Measurements from ENCODE around the gene EMC7. TPM values are rescaled to one million over a fixed set of nuclear protein-coding genes. Genes with fewer than 3 reads are reported as not detected.
"Not testable (repeated sequence)": the region's sequence is repeated elsewhere in the genome, so short reads cannot be mapped to it uniquely, and the experiment has no call there.

EMC7 gene
- 62.9 TPM for total RNA-seq

DNA sequence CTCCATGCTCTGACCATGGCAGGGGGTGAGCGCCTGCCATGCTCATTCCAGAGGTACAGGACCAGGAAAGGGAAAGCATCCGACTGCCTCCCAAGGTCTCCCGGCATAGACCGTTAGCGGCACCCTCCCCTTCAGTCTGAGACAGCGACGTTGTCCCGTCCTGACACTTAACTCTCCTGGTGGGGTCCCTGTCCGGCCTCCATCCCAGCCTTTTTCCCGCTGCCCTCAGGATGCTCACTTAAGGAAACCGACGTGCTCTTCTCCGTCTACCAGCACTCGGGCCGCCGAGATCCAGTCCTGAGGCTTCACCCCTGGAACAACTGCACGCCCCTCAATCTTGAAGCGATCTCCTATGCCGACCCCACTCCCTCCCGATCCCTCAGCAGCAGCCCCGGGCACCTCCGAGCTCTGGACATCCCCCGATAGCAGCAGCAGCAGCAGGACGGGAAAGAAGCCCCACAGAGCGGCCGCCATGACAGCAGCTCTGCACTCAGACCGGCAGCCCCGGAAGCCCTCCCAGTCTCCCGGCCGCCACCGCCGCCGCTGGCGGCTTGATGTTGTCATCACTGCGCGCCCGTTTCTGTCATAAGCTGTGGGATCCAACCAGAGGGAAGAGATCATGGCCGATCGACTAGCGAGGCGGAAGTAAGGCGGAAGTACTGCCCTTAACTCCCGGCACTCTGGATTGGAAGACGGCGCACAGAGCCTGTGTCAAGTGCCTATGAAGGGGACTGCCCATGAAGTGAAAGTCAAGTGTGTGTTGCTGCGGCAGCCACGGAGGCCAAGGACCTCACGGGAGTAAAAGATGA lies at the start of gene EMC7, which contains the start of gene PGBD4:
TSS of gene EMC7 (minus strand) at position 497 of the 809 bp plus-strand sequence. CDS start at position 474, 23 bp downstream.
TSS of gene PGBD4 (plus strand) at position 718 of the 809 bp plus-strand sequence. CDS start 449 bp downstream, outside the sequence.
- peak; percentile 99 for DNase-seq (ENCODE audit: low spot score)
- peak; percentile 100 for ATAC-seq
- intact Hi-C loops (cut with DNase I) = no loop called here

DNA sequence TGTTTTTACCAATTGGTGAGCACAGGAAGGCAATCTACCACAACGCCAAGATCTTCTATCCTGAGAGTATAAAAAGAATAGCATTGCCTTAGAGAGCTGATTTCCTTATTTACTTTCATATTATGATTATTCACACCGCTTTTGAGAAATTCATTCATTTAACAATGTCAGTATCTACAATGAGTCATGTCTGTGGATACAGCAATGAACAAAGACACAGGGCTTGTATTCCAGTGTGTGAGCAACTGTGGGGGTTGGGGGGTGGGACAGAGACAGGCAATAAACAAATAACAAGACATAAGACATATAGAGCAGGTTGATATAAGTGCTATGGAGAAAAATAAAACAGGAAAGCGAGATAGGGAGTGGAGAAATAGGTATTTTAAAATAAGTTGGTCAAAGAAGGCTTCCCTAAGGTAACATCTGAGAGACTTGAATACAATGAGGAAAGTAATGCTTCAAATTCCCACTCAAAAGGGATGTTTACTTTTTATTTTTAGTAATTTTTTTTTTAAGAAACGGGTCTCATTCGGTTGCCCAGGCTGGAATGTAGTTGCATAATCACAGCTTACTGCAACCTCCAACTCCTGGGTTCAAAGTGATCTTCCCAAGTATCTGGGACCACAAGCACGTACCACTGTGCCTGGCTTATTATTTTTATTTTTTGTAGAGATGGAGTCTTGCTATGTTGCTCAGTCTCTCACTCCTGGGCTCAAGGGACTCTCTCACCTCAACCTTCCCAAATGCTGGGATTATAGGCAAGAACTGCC lies 45.9 kb upstream of the EMC7 start:
- intact Hi-C loops (cut with DNase I) = no loop called here
- DNase-seq (ENCODE audit: low spot score) (no peak), ATAC-seq (no peak)

DNA sequence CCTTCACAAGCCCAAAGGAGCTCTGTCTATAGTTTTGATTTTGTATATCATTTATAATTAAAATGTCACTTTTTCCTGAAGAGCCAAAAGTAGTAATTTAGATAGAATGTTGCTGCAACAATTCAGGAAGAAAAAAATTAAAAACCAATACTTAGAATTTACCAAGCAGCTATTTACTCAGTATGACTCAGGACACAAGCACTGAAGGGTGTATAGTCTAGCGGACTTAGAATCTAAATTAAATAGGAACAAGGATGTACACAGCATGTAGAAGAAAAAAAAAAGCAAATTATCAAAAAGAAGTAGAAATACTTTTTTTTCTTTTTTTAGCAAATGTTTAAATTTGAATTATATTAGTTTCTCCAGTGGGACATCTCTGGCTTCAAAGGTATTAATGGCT lies 31.8 kb upstream of the EMC7 start:
- no peak for DNase-seq (ENCODE audit: low spot score)
- ATAC-seq = no peak
- intact Hi-C loops (cut with DNase I) = no loop called here

DNA sequence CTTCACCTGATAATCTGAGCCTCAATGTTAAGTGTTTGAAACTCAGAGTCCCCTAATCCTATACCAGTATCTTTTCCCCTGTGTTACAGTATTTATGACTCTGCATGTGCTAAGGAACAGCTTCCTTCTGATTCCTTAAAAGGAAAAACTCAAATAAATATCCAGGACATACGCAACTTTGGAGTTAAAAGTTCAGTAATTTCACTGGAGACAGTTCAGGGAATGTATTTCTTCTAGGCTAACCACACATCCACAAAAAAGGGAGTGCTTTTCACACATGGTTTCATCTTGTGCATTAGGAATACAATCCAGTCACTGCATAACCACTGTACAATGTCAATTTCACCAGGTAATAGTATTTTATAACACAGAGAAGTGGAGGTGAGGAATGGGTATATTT lies 31.2 kb upstream of the EMC7 start:
- intact Hi-C loops (cut with DNase I) = no loop called here
- ATAC-seq = no peak

DNA sequence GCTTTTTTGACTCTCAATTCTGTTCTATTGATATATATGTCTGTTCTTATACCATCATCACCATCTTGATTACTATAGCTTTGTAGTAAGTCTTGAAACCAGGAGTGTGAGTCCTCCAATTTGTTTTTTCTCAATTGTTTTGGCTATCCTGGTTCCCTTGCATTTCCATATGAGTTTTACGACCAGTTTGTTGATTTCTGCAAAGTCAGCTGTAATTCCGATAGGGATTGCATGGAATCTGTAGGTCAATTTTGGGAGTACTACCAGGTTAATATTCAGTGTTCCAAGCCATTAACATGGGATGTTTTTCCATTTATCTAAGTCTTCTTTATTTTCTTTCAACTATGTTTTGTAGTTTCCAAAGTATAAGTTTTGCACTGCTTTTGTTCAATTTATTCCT lies 27.2 kb upstream of the EMC7 start:
- DNase-seq (ENCODE audit: low spot score) (no peak), ATAC-seq (no peak)
- intact Hi-C loops (cut with DNase I) = no loop called here

More for the DNA sequence above, 31.2 kb upstream of the EMC7 start:
- DNase-seq (ENCODE audit: low spot score) = no peak

DNA sequence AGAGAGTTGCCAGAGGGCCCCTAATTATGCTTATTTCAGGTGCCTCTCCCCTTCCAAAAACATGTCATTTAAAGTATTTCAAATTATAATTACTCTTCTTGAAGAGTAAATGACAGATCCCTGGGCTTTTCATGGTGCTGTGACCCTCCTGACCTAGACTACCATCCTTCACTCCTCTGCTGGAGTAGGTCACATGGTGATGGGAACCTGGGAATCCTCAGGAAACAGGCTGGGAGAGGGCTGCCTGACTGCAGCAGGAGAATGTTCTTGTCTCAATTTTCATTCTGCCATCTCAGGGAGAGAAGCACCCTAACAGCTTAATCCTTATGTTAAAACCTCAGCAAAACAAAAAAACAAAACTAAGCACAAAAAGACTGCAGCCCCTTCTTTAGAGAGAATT lies 24.9 kb upstream of the EMC7 start:
- no peak for DNase-seq (ENCODE audit: low spot score)
- ATAC-seq = no peak
- intact Hi-C loops (cut with DNase I) = no loop called here

DNA sequence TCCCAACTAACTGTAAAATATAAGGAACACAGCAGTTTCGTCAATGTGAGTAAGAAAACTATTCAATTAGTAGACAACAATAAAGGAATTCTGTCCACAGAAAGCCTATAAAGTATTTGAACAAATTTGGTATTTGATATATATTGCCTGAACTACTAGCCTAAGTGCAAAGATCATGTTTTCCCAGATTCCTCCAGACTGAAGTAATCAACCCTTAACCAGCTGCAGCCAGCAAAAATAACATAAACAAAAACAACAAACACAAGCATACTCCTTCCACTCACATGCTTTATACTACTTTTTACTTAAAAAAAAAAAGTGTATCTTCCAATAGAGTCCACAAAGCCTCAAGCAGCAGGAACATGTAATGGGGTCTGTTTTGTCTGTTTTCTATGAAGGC lies 24.3 kb upstream of the EMC7 start:
- no peak for ATAC-seq
- intact Hi-C loops (cut with DNase I) = no loop called here
- no peak for DNase-seq (ENCODE audit: low spot score)

DNA sequence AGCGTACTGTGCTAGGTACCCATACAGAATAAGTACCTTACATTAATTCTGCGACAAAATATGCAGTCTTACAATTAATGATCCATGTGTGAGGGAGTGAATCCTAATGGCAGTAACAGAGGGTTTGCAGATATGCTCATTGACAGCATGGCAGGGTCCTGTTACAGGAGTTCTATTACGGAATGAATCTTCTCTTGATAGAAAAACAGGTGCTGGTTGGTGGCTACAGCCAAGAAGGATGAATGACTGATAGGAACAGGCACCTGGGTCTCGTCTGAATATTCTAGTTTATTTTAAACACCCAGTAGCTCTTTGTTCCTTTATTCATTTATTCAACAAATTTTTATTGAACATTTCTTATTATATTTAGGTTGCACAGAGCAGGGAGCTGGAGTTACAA lies 23.0 kb upstream of the EMC7 start:
- DNase-seq (ENCODE audit: low spot score) (no peak), ATAC-seq (no peak)
- intact Hi-C loops (cut with DNase I) = no loop called here

DNA sequence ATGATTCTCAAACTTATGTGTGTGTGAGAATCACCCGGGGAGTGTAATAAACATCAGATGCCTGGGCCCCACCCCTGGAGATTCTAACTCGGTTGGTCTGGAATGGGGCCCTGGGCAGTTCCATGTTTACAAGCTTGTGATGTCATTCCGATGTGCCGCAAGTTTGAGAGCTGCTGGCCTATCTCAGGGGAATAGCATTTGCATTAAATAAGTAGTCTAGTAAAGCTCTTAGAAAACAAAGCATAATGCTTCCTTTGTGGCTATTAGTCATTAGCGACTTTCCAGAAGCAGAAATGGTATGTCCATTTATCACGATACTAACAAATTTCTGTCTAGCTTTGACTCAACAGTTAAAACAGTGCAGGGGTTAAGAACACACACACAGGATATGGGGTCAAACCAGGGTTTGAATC lies 21.1 kb upstream of the EMC7 start:
- no peak for DNase-seq (ENCODE audit: low spot score)
- peak; percentile 26 for ATAC-seq
- intact Hi-C loops (cut with DNase I) = no loop called here

DNA sequence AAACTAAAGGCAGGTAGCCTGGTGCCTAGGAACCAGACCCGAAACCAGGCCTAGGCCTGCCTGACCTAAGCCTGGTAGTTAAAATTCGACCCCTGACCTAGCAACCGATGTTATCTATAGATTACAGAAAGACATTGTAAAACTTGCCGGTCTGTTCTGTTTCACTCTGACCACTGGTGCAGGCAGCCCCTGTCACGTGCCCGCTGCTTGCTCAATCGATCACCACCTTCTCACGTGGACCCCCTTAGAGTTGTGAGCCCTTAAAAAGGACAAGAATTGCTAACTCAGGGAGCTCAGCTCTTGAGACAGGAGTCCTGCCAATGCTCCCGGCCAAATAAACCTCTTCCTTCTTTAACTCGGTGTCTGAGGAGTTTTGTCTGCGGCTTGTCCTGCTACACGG lies 20.1 kb upstream of the EMC7 start:
- DNase-seq (ENCODE audit: low spot score); ATAC-seq; intact Hi-C loops (cut with DNase I): not testable (repeated sequence)

DNA sequence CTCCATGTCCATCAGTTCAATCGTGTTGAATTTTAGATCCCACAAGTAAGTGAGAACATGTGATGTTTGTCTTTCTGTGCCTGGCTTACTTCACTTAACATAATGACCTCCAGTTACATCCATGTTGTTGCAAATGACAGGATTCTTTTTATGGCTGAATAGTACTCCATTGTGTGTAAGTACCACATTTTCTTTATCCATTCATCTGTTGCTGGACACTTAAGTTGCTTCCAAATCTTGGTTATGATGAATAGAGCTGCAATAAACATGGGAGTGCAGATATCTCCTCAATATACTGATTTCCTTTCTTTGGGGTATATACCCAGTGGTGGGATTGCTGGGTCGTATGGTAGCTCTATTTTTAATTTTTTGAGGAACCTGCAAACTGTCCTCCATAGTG lies 18.8 kb upstream of the EMC7 start:
- ATAC-seq; DNase-seq (ENCODE audit: low spot score); intact Hi-C loops (cut with DNase I): not testable (repeated sequence)

DNA sequence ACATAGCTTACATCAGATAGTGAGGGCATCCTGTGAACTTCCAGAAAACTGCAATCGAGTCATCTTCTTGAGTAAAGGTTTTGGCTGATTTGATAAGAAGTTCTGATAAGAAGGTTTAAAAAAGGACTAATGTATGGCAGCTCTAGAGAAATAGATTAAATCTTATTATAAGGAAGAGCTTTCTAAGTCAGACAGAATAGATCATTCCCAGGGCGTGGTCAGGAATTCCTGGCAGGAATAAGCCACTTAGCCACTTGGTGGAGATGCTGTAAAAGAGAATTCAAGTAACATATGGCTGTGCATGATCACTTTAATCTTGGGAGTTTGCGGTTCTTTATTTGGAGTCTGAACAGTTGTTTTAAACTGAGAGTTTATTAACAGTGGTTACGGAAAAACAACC lies 17.6 kb upstream of the EMC7 start:
- ATAC-seq (no peak), DNase-seq (ENCODE audit: low spot score) (no peak)
- intact Hi-C loops (cut with DNase I) = no loop called here

DNA sequence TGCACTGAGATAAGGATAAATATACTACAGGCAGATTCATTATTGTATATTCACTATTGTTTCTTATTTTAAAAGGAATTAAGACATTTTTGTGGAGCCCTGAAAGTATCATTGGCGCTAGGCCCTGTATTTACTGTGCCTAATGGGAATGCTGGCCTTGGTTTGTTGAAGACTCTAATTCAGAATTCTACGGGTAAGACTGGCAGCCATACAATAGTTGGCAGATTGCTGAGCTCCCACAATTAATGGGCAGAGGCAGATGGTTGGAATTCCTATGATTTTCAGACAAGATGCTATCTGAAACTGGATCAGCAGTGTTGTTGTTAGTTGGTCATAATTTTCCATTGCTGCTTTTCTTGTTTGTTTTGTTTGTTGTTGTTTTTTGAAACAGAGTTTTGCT lies 15.0 kb upstream of the EMC7 start:
- no peak for ATAC-seq
- intact Hi-C loops (cut with DNase I) = no loop called here

DNA sequence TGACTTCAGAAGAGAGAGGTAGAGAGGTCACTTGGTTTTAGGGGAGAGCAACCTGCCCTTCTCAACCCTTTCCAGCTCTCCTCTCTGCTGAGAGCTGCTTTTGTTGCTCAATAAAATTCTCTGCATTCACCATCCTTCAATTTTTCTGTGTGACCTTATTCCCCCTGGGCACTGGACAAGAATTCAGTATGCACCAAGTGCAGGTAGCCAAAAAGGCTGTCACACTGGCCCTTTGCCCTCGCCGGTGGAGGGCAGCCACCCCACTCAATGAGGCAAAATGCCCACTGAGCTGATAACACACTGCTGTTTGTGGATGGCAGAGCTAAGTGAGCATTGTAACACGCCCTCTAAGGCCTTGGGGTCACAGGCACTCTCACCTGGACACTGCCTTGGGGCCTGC lies 13.1 kb upstream of the EMC7 start:
- ATAC-seq = no peak
- no peak for DNase-seq (ENCODE audit: low spot score)
- intact Hi-C loops (cut with DNase I) = no loop called here

More for the DNA sequence above, 15.0 kb upstream of the EMC7 start:
- DNase-seq (ENCODE audit: low spot score) = no peak

DNA sequence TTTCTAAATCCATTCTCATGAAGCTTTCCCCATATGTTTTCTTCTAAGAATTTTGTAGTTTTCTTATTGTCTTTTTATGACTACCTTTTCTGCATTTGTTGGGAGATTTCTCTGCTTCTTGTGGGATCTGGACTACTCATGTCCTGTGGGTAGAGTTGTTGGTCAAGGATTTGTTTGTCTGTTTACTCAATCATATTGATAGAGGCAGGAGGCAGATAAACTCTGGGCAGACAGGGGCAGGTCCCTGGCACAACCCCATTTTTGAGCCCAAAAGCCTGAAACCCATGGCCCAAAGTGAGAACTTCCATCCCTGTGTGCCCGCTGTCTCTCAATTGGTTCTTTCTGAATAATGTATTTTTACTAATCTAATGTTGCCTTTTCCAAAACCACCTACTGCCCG lies 12.6 kb upstream of the EMC7 start:
- DNase-seq (ENCODE audit: low spot score) = no peak
- intact Hi-C loops (cut with DNase I) = no loop called here

DNA sequence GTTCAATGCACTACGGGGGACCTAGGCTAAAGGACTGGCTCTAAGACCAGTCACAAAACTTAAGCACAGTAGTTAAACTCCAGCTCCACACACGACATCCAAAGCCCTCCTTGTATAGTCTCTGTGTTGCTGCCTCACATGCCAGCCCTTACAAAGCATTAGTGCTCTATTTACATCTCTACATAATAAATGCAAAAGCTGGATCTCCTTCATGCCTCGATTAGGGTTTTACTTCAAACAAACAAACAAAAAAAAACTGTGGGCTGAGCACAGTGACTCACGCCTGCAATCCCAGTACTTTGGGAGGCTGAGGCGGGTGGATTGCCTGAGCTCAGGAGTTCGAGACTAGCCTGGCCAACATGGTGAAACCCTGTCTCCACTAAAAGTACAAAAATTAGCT lies 9.8 kb upstream of the EMC7 start:
- ATAC-seq = no peak
- no peak for DNase-seq (ENCODE audit: low spot score)
- intact Hi-C loops (cut with DNase I) = no loop called here

More for the DNA sequence above, 12.6 kb upstream of the EMC7 start:
- ATAC-seq = no peak

DNA sequence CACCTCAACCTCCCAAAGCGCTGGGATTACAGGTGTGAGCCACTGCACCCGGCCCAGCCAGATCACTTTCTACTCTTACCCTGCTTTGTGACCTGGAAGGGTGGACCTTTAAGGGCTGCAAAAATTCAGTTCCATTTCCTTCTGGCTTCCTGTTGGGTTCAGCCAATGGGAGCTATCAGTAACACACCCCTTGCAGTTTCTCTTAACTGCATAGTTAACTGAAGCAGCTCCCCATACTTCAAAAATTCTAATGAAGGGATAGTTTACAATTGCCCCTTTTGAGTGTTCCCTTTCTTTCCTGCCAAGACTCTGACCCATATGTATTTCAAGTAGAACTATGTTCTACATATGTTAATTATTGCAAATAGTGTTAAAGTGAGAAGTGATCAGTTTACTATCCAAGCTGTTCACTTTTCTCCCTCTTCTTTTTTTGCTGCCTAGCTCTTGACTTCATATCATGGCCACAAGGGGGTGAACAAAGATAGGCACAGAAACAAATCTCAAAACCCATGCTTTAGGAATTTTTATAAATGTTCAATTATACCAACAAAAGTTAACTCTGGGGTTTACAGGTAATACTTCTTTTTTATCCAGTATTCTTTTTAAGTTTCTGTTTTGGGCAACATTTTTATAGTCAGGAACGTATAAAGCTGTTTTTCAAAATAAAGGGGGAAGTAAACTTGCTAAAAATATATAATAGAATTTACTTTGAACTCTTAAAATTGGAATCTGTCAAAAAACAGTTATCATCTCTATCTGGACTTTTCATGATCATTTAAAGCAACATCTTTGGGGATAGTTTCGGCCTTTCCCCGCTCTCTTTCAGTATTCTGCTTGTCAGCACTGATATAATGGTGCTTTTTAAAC lies 8.4 kb upstream of the EMC7 start:
- no peak for DNase-seq (ENCODE audit: low spot score)
- ATAC-seq = no peak
- intact Hi-C loops (cut with DNase I) = loop anchor here (5.0 kb wide), 1 partner anchor 102 kb away; the partner anchor contains the start of gene KATNBL1

DNA sequence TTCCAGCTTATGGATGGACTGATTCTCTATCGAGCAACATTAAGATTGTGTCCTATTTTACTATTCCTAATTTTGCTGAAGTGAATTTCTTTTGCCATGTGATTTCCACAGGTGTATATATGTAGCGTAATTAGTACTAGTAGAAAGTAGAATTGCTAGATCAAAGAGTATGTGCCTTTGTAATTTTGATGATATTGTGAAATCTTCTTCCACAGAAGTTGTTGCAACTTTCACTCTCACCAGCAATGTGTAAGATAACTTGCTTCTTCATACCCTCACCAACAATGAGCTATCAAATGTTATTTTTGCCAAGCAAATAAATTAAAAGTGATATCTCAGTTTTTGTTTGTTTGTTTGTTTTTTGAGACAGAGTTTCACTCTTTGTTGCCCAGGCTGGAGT lies 5.7 kb upstream of the EMC7 start:
- DNase-seq (ENCODE audit: low spot score) = no peak
- intact Hi-C loops (cut with DNase I) = loop anchor here (5.0 kb wide), 1 partner anchor 105 kb away; the partner anchor contains the start of gene KATNBL1
- ATAC-seq = no peak

DNA sequence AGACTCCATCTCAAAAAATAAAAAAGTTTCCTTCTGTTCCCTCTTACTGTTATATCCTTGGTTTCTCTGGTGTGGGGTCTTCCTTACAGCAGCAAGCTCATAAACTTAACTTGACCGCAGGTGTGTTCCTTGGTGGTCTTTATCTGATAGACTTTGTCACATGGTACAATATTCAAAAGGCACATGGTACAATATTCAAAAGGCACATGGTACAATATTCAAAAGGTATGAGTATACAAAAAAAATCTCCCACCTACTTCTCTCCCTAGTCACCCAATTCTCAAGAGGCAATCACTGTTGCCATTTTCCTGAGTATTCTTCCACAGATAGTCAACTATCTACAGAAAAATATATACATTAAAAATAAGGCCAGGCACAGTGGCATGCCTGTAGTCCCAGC lies 4.8 kb upstream of the EMC7 start:
- no peak for ATAC-seq
- intact Hi-C loops (cut with DNase I) = loop anchor here (5.0 kb wide), 1 partner anchor 106 kb away; the partner anchor contains the start of gene KATNBL1
- no peak for DNase-seq (ENCODE audit: low spot score)
